ENCODE measurements around the gene METTL5.

GRCh38 chr2:169822036-169822435 is 2.7 kb downstream of the METTL5 start:
- no peak for TF ChIP-seq CTCF (conservative IDR thresholded peaks at IDR 0.05)
- TF ChIP-seq ZFX (IDR thresholded peaks at IDR 0.05), result no peak
